Osteoblast (primary cell): ENCODE results near the gene SCYGR8. TPM values are rescaled to one million over a fixed set of nuclear protein-coding genes. Genes with fewer than 3 reads are reported as not detected.
A peak's percentile ranks its signal among the peaks of the same experiment; 100 is the strongest.
"Not testable (repeated sequence)": the region's sequence is repeated elsewhere in the genome, so short reads cannot be mapped to it uniquely, and the experiment has no call there.

Source experiments
- DNase-seq: peaks from one replicate; pipeline ENCODE4 v3.0.0; 2011; ENCODE audit warnings: low spot score, mixed read lengths; ENCODE audit not compliant: insufficient read length; ENCODE audit errors: missing footprints
- H2AFZ ChIP-seq: 2 replicates; pipeline ENCODE4 v1.6.0; 2011; ENCODE audit warnings: mild to moderate bottlenecking, low read length
- H3K27ac ChIP-seq: 2 replicates; pipeline ENCODE4 v1.5.1; 2011; ENCODE audit warnings: mild to moderate bottlenecking, low read depth, low read length, moderate library complexity
- H3K27me3 ChIP-seq: 2 replicates; pipeline ENCODE4 v1.6.0; 2012; ENCODE audit warnings: mild to moderate bottlenecking, control low read depth, inconsistent platforms, low read length, moderate library complexity; ENCODE audit not compliant: insufficient read depth
- H3K36me3 ChIP-seq: 2 replicates; pipeline ENCODE4 v1.5.1; 2011; ENCODE audit warnings: mild to moderate bottlenecking, low read length, control low read depth, moderate library complexity; ENCODE audit not compliant: insufficient read depth
- H3K4me1 ChIP-seq: 2 replicates; pipeline ENCODE4 v1.5.1; 2011; ENCODE audit warnings: mild to moderate bottlenecking, low read length, control low read depth, moderate library complexity; ENCODE audit not compliant: insufficient read depth
- H3K4me2 ChIP-seq: 2 replicates; pipeline ENCODE4 v1.6.0; 2011; ENCODE audit warnings: mild to moderate bottlenecking, low read length; ENCODE audit not compliant: insufficient read depth
- H3K4me3 ChIP-seq: fragments of 200-600 bp; sonication (generic); 3 replicates; pipeline ENCODE4 v1.5.1; 2012; ENCODE audit warnings: mild to moderate bottlenecking, low read length, inconsistent platforms; ENCODE audit not compliant: insufficient read depth
- H3K79me2 ChIP-seq: 2 replicates; pipeline ENCODE4 v1.6.0; 2012; ENCODE audit warnings: mild to moderate bottlenecking, low read length, control low read depth, inconsistent platforms; ENCODE audit not compliant: insufficient read depth
- H3K9me3 ChIP-seq: 2 replicates; pipeline ENCODE4 v1.5.1; 2011; ENCODE audit warnings: low read depth, low read length, control low read depth
- H4K20me1 ChIP-seq: 2 replicates; pipeline ENCODE4 v1.6.0; 2012; ENCODE audit warnings: mild to moderate bottlenecking, low read length, control low read depth; ENCODE audit not compliant: insufficient read depth
- CTCF ChIP-seq: IDR thresholded peaks from 2 replicates; pipeline ENCODE4 v1.5.1; 2011; ENCODE audit warnings: mild to moderate bottlenecking, low read depth, low read length, moderate library complexity; ENCODE audit errors: extremely low read depth
- total RNA-seq: library from RNA; depleted of rRNA; stranded (reverse); fragments of >200 nt; gene quantifications from 2 replicates; pipeline ENCODE4 v1.2.3, GENCODE V29; 2012

Gene SCYGR8
- total RNA-seq, 1 donor, result not detected

DNA sequence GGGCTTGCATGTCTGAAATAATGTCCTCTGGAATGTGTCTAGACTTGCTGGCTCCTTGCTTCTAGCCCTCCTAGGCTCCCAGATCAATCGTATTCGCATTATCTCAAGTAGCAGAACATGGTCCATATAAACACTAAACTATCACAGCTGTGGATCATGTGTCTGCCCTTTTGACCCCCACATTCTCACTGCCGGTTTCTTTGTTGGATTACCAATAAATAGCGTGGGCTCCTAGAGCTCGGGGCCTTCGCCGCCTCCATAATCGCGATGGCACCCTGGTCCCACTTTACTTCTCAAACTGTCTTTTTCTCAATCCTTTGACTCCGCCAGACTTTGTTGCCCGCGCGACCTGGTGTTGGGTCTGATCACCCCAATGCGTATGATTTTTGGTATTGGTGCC lies 6.3 kb upstream of the SCYGR8 start:
- no peak for TF ChIP-seq CTCF
- Histone ChIP-seq H2AFZ (no peak overlapping the region), H3K79me2 (no peaks in the 10 kb centered on the region), H3K36me3 (no peaks in the 10 kb centered on the region), H3K4me1 (no peaks in the 10 kb centered on the region), H3K27me3 (no peaks in the 10 kb centered on the region), H3K4me3 (no peak overlapping the region), H3K4me2 (no peak overlapping the region), H3K9me3 (no peaks in the 10 kb centered on the region), H4K20me1 (no peaks in the 10 kb centered on the region), H3K27ac (no peak overlapping the region)
- DNase-seq, result no peak

DNA sequence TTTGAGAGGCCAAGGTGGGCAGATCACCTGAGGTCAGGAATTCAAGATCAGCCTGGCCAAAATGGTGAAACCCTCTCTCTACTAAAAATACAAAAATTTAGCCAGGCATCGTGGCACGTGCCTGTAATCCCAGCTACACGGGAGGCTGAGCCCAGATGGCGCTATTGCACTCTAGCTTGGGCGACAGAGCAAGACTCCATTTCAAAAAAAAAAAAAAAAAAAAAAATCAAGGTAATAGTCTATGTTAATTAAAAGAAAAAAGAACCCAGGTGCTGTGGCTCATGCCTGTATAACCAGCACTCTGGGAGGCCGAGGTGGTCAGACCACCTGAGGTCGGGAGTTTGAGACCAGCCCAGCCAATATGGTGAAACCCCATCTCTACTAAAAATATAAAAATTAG lies 5.0 kb upstream of the SCYGR8 start:
- not testable (repeated sequence) for H3K4me3 ChIP-seq, H3K36me3 ChIP-seq, H3K4me1 ChIP-seq, H3K9me3 ChIP-seq, H3K79me2 ChIP-seq, H3K27ac ChIP-seq, DNase-seq, H4K20me1 ChIP-seq, H3K27me3 ChIP-seq, H2AFZ ChIP-seq, H3K4me2 ChIP-seq
- peak; percentile 31 for TF ChIP-seq CTCF

DNA sequence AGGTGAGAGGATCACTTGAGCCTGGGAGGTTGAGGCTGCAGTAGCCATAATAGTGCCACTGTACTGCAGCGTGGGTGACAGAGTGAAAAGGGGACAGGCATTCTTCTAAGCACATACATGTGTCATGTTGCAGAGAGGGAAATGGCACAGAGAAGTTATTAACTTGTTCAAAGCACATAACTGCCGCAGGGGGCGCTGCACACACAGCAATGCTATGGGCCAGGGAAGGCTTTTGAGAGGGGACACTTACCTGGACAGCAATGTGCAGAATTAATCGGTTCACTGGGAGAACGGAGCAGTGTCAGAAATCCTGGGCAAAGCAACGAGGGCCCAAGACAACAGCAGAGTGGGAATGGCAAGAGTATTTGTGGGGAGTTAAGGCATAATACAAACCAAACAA lies 2.4 kb downstream of the SCYGR8 start:
- Histone ChIP-seq H2AFZ (no peak overlapping the region), H3K4me2 (no peak overlapping the region), H3K79me2 (no peaks in the 10 kb centered on the region), H3K4me3 (no peak overlapping the region), H3K27ac (no peak overlapping the region), H3K9me3 (no peaks in the 10 kb centered on the region), H3K27me3 (no peaks in the 10 kb centered on the region), H4K20me1 (no peaks in the 10 kb centered on the region), H3K36me3 (no peaks in the 10 kb centered on the region), H3K4me1 (no peaks in the 10 kb centered on the region)
- DNase-seq, result no peak
- TF ChIP-seq CTCF, result peak; percentile 48

DNA sequence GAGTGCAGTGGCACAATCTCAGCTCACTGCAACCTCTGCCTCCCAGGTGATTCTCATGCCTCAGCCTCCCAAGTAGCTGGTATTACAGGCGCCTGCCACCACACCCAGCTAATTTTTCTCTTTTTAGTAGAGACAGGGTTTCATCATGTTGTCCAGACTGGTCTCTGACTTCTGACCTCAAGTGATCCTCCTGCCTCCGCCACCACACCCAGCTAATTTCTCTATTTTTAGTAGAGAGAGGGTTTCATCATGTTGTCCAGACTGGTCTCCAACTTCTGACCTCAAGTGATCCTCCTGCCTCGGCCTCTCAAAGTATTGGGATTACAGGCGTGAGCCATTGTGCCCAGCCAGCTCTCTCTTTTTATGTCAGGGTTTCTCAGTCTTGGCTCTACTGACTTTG lies 10.6 kb downstream of the SCYGR8 start:
- H3K79me2 ChIP-seq, H3K4me2 ChIP-seq, H2AFZ ChIP-seq, H4K20me1 ChIP-seq, DNase-seq, H3K4me3 ChIP-seq, H3K27me3 ChIP-seq, H3K9me3 ChIP-seq, H3K4me1 ChIP-seq, H3K27ac ChIP-seq, H3K36me3 ChIP-seq: not testable (repeated sequence)
